Neural progenitor cell (in vitro differentiated cells): ENCODE data around the gene HLA-DQB1. TPM values are rescaled to one million over a fixed set of nuclear protein-coding genes. Genes with fewer than 3 reads are reported as not detected.
"Not testable (repeated sequence)": the region's sequence is repeated elsewhere in the genome, so short reads cannot be mapped to it uniquely, and the experiment has no call there.

ENCODE experiments used
- DNase-seq: peaks from one replicate; pipeline ENCODE4 v3.0.0-alpha.2; 2016; ENCODE audit warnings: low spot score
- H2AFZ ChIP-seq: fragments of 200-600 bp; sonication (generic); replicated peaks from 2 replicates; pipeline ENCODE4 v1.6.1; 2016; ENCODE audit warnings: antibody characterized with exemption
- H3F3A ChIP-seq: fragments of 200-600 bp; sonication (generic); 2 replicates; pipeline ENCODE4 v1.6.1; 2016; ENCODE audit warnings: antibody characterized with exemption, low read depth
- H3K27ac ChIP-seq: fragments of 200-600 bp; sonication (generic); 2 replicates; pipeline ENCODE4 v1.5.1; 2016; ENCODE audit warnings: mild to moderate bottlenecking
- H3K27me3 ChIP-seq: fragments of 200-600 bp; sonication (generic); 2 replicates; pipeline ENCODE4 v1.6.1; 2016; ENCODE audit warnings: mild to moderate bottlenecking, moderate library complexity
- H3K36me3 ChIP-seq: fragments of 200-600 bp; sonication (generic); 2 replicates; pipeline ENCODE4 v1.5.1; 2016
- H3K4me1 ChIP-seq: fragments of 200-600 bp; sonication (generic); 2 replicates; pipeline ENCODE4 v1.6.1; 2016; ENCODE audit warnings: mixed run types
- H3K4me2 ChIP-seq: fragments of 200-600 bp; sonication (generic); 2 replicates; pipeline ENCODE4 v1.6.1; 2016
- H3K4me3 ChIP-seq: fragments of 200-600 bp; sonication (generic); 2 replicates; pipeline ENCODE4 v1.5.1; 2016
- H3K79me2 ChIP-seq: fragments of 200-600 bp; sonication (generic); 2 replicates; pipeline ENCODE4 v1.6.1; 2016; ENCODE audit warnings: low read depth
- H3K9ac ChIP-seq: fragments of 200-600 bp; sonication (generic); 2 replicates; pipeline ENCODE4 v1.6.1; 2016
- H3K9me3 ChIP-seq: fragments of 200-600 bp; sonication (generic); 2 replicates; pipeline ENCODE4 v1.5.1; 2016; ENCODE audit warnings: low read depth
- H4K20me1 ChIP-seq: fragments of 200-600 bp; sonication (generic); 2 replicates; pipeline ENCODE4 v1.6.1; 2016; ENCODE audit warnings: low read depth
- H3K27ac Mint-ChIP-seq: 3 replicates; pipeline ENCODE4 v1.8.0; 2021; ENCODE audit warnings: mixed read lengths
- H3K27me3 Mint-ChIP-seq: 2 replicates; pipeline ENCODE4 v1.8.0; 2022; ENCODE audit warnings: low read depth, mild to moderate bottlenecking, inconsistent platforms, moderate library complexity, mixed read lengths; ENCODE audit not compliant: insufficient read depth
- H3K36me3 Mint-ChIP-seq: 3 replicates; pipeline ENCODE4 v1.8.0; 2021; ENCODE audit warnings: mixed read lengths
- H3K4me1 Mint-ChIP-seq: 3 replicates; pipeline ENCODE4 v1.8.0; 2021; ENCODE audit warnings: mixed read lengths
- H3K4me3 Mint-ChIP-seq: 3 replicates; pipeline ENCODE4 v1.8.0; 2021; ENCODE audit warnings: mild to moderate bottlenecking, moderate library complexity, mixed read lengths
- H3K9me3 Mint-ChIP-seq: 3 replicates; pipeline ENCODE4 v1.8.0; 2020; ENCODE audit warnings: mixed read lengths
- CTCF ChIP-seq: fragments of 200-600 bp; sonication (generic); IDR thresholded peaks from 2 replicates; pipeline ENCODE4 v1.5.1; 2017; ENCODE audit warnings: antibody characterized with exemption, mild to moderate bottlenecking
- EZH2 ChIP-seq: fragments of 200-600 bp; sonication (generic); IDR thresholded peaks from 2 replicates; pipeline ENCODE4 v1.6.1; 2017; ENCODE audit warnings: antibody characterized with exemption, mild to moderate bottlenecking, moderate library complexity
- EZH2phosphoT487 ChIP-seq: fragments of 200-600 bp; sonication (generic); IDR thresholded peaks from 2 replicates; pipeline ENCODE4 v1.6.1; 2017; ENCODE audit warnings: antibody characterized with exemption
- total RNA-seq: library from RNA; depleted of rRNA; stranded (reverse); fragments of >200 nt; gene quantifications from 2 replicates; pipeline ENCODE4 v1.2.3, GENCODE V29; 2015; ENCODE audit warnings: low replicate concordance

Gene HLA-DQB1
- 4.7 and 6.6 TPM in 2 replicates for total RNA-seq

DNA sequence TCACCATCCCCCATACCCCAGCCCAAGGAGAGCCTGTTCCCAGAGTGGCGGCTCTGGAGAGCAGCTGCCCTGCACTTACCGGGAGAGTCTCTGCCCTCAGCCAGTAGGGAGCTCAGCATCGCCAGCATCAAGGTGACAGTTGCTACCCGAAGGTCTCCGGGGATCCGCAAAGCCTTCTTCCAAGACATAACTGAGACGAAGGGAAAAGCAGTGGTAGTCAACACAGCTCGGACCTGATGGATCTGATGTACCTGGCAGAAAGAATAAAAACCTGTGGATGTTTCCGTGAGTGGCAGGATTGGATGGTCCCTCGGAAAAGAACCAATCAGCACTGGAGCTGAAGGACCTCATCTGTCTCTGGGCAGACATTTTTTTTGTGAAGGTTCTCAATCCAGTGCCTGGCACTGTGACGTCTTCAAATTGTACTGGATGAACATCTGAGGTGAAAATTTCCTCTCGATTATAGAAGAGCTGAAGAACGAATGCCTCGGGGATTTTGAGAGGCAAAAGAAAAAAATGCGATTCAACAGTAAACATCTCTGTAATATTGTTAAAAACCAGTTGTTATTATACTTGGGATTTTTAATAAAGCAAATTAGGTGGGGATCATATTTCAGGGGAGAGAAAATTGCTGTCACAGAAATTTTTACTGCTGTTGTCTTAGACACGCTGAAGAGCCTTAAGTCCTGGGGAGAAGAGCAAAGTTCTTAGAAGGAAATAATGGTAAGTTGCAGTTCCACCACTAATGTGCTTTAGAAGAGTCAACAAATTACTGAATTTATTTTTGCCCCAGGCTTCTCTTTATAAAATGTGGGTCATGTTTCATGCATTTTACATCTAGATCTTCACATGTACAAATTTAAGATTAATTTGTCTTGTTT, at the start of gene HLA-DQB1:
HLA-DQB1 (minus strand) TSS at position 238 of the 881 bp plus-strand sequence; CDS start at position 188, 50 bp downstream.
- no peak for TF ChIP-seq CTCF
- TF ChIP-seq EZH2phosphoT487 = no peak
- Mint-ChIP-seq H3K4me1 (peaks cover 11% of the 10 kb centered on the region), H3K9me3 (no peaks in the 10 kb centered on the region), H3K36me3 (peaks cover 2% of the 10 kb centered on the region), H3K27me3 (peaks cover 28% of the 10 kb centered on the region), H3K27ac (no peak within 1 kb of the TSS), H3K4me3 (peak within 1 kb of the TSS; percentile 79)
- Histone ChIP-seq H2AFZ (peak within 1 kb of the TSS; percentile 98), H4K20me1 (no peaks in the 10 kb centered on the region), H3K36me3 (no peaks in the 10 kb centered on the region), H3K9me3 (no peaks in the 10 kb centered on the region), H3K27me3 (peaks cover 10% of the 10 kb centered on the region), H3K4me2 (peak within 1 kb of the TSS; percentile 72), H3K27ac (no peak within 1 kb of the TSS), H3F3A (no peaks in the 10 kb centered on the region), H3K79me2 (no peaks in the 10 kb centered on the region), H3K4me1 (no peaks in the 10 kb centered on the region), H3K4me3 (peak within 1 kb of the TSS; percentile 65), H3K9ac (no peak within 1 kb of the TSS)
- peak; percentile 79 for DNase-seq

- no peak overlapping the region for H3K4me2 ChIP-seq
- no peak overlapping the region for H3K9ac ChIP-seq
- Mint-ChIP-seq H3K4me1 (no peaks in the 10 kb centered on the region), H3K27me3 (no peaks in the 10 kb centered on the region), H3K36me3 (no peaks in the 10 kb centered on the region), H3K4me3 (no peak overlapping the region), H3K27ac (no peak overlapping the region), H3K9me3 (no peaks in the 10 kb centered on the region)
- H3K36me3 ChIP-seq = no peaks in the 10 kb centered on the region
- no peak for DNase-seq
- H2AFZ ChIP-seq = no peak overlapping the region
- H4K20me1 ChIP-seq = no peaks in the 10 kb centered on the region
- H3K4me3 ChIP-seq = no peak overlapping the region
- TF ChIP-seq EZH2phosphoT487 (no peak), EZH2 (no peak)
- H3F3A ChIP-seq = no peaks in the 10 kb centered on the region
- no peaks in the 10 kb centered on the region for H3K9me3 ChIP-seq
- H3K4me1 ChIP-seq = no peaks in the 10 kb centered on the region
- H3K27me3 ChIP-seq = no peaks in the 10 kb centered on the region
- no peaks in the 10 kb centered on the region for H3K79me2 ChIP-seq
- H3K27ac ChIP-seq = no peak overlapping the region
These were observed 46.8 kb upstream of the HLA-DQB1 start for GRCh38 chr6:32713241-32713640.

DNA sequence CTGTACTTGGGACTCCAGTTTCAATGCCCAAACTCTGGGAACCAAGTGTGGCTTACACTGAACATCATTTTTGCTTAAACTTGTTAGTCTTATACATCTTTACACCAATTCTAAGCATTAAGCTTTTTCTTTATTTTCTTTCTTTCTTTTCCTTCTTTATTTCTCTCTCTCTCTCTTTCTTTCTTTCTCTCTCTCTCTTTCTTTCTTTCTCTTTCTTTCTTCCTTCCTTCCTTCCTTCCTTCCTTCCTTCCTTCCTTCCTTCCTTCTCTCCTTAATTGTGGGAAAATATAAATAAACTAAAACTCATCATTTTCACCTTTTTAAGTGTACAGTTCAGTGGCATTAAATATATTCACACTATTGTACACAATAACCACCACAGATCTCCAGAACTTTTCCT, 43.2 kb upstream of the HLA-DQB1 start:
- Mint-ChIP-seq H3K9me3 (peaks cover 2% of the 10 kb centered on the region), H3K4me3 (no peak overlapping the region), H3K36me3 (no peaks in the 10 kb centered on the region), H3K27ac (no peak overlapping the region), H3K4me1 (no peaks in the 10 kb centered on the region), H3K27me3 (no peaks in the 10 kb centered on the region)
- no peaks in the 10 kb centered on the region for H3K79me2 ChIP-seq
- H3K27me3 ChIP-seq = no peaks in the 10 kb centered on the region
- H3K9me3 ChIP-seq = no peaks in the 10 kb centered on the region
- TF ChIP-seq EZH2phosphoT487 (no peak), CTCF (no peak), EZH2 (no peak)
- no peak overlapping the region for H3K9ac ChIP-seq
- no peaks in the 10 kb centered on the region for H3K36me3 ChIP-seq
- no peak overlapping the region for H3K4me3 ChIP-seq
- H2AFZ ChIP-seq = no peak overlapping the region
- H3K27ac ChIP-seq = no peak overlapping the region
- DNase-seq = no peak
- no peak overlapping the region for H3K4me2 ChIP-seq
- H3K4me1 ChIP-seq = no peaks in the 10 kb centered on the region
- H4K20me1 ChIP-seq = no peaks in the 10 kb centered on the region
- H3F3A ChIP-seq = no peaks in the 10 kb centered on the region

- H3K4me1 ChIP-seq, H3K27me3 ChIP-seq, H3K27me3 Mint-ChIP-seq, H3K79me2 ChIP-seq, H3K36me3 ChIP-seq, H3K27ac Mint-ChIP-seq, H2AFZ ChIP-seq, H3K36me3 Mint-ChIP-seq, H3K9me3 ChIP-seq, H3K4me1 Mint-ChIP-seq, H3K4me2 ChIP-seq, H3K9ac ChIP-seq, DNase-seq, H3K4me3 Mint-ChIP-seq, H3K4me3 ChIP-seq, H3F3A ChIP-seq, H3K9me3 Mint-ChIP-seq, H3K27ac ChIP-seq, H4K20me1 ChIP-seq: not testable (repeated sequence)
These were observed 38.7 kb upstream of the HLA-DQB1 start for GRCh38 chr6:32705164-32705563.
